Measurements from ENCODE around the gene TSPO2. TPM values are rescaled to one million over a fixed set of nuclear protein-coding genes. Genes with fewer than 3 reads are reported as not detected.

TSPO2 gene
- total and polyA plus RNA-seq, 9 of the 15 experiments (the other 6 are each of a cell fraction or from before 2014, with no cell fraction given): not detected

- TF ChIP-seq UBTF (IDR thresholded peaks at IDR 0.05; ENCODE audit: borderline replicate concordance in 1 of 2, low read depth in 2 of 2, low read length in 2 of 2) (0 out of 4 replicates have a peak, but pooled peaks of 1 of the 2 experiments have one; percentile 41), MAFK (IDR thresholded peaks at IDR 0.05; ENCODE audit: low read length) (0 out of 2 replicates have a peak, but pooled peaks have one; percentile 34), ZZZ3 (IDR thresholded peaks at IDR 0.05) (no peak), ZNF507 (tag; conservative IDR thresholded peaks at IDR 0.05) (no peak), ETS2 (tag; IDR thresholded peaks at IDR 0.05; ENCODE audit: borderline replicate concordance, poor library complexity, severe bottlenecking) (no peak)
- TF ChIP-seq, protein P1, sequence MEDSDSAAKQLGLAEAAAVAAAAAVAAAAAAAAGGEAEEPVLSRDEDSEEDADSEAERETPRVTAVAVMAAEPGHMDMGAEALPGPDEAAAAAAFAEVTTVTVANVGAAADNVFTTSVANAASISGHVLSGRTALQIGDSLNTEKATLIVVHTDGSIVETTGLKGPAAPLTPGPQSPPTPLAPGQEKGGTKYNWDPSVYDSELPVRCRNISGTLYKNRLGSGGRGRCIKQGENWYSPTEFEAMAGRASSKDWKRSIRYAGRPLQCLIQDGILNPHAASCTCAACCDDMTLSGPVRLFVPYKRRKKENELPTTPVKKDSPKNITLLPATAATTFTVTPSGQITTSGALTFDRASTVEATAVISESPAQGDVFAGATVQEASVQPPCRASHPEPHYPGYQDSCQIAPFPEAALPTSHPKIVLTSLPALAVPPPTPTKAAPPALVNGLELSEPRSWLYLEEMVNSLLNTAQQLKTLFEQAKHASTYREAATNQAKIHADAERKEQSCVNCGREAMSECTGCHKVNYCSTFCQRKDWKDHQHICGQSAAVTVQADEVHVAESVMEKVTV (CRISPR knock-in tag; IDR thresholded peaks at IDR 0.05): peak; percentile 39; the same call in 1 of the 2 replicates
- TF ChIP-seq, protein P2, sequence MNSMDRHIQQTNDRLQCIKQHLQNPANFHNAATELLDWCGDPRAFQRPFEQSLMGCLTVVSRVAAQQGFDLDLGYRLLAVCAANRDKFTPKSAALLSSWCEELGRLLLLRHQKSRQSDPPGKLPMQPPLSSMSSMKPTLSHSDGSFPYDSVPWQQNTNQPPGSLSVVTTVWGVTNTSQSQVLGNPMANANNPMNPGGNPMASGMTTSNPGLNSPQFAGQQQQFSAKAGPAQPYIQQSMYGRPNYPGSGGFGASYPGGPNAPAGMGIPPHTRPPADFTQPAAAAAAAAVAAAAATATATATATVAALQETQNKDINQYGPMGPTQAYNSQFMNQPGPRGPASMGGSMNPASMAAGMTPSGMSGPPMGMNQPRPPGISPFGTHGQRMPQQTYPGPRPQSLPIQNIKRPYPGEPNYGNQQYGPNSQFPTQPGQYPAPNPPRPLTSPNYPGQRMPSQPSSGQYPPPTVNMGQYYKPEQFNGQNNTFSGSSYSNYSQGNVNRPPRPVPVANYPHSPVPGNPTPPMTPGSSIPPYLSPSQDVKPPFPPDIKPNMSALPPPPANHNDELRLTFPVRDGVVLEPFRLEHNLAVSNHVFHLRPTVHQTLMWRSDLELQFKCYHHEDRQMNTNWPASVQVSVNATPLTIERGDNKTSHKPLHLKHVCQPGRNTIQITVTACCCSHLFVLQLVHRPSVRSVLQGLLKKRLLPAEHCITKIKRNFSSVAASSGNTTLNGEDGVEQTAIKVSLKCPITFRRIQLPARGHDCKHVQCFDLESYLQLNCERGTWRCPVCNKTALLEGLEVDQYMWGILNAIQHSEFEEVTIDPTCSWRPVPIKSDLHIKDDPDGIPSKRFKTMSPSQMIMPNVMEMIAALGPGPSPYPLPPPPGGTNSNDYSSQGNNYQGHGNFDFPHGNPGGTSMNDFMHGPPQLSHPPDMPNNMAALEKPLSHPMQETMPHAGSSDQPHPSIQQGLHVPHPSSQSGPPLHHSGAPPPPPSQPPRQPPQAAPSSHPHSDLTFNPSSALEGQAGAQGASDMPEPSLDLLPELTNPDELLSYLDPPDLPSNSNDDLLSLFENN (IDR thresholded peaks at IDR 0.05; ENCODE audit: low read depth in 2 of 2, low read length in 2 of 2): no peak
These were observed 42.7 kb upstream of the TSPO2 start (continued) for GRCh38 chr6:40999569-40999968.

Data from K562 (cell line).